ENCODE data around the gene KRT2. TPM values are rescaled to one million over a fixed set of nuclear protein-coding genes. Genes with fewer than 3 reads are reported as not detected.

KRT2 gene
- total and polyA plus RNA-seq, 2 donors (not counting 3 experiments of a cell fraction or from before 2014, with no cell fraction given): not detected

GRCh38 chr12:52679875-52680274 lies 27.9 kb upstream of the KRT2 start:
- no peaks in the 10 kb centered on the region for H3K4me1 ChIP-seq (ENCODE audit: control insufficient read depth, extremely low read depth, insufficient read depth, low read length)
- H2AFZ ChIP-seq (ENCODE audit: low read depth, low read length): no peak overlapping the region
- FAIRE-seq (no peak), DNase-seq (ENCODE audit: low read depth, low spot score) (no peak)
- H3K36me3 ChIP-seq (ENCODE audit: control insufficient read depth in 2 of 2, extremely low read depth in 1 of 2, insufficient read depth in 2 of 2, low read length in 2 of 2): no peaks in the 10 kb centered on the region
- H3K79me2 ChIP-seq (ENCODE audit: control insufficient read depth, insufficient read depth, low read length): no peaks in the 10 kb centered on the region
- no peaks in the 10 kb centered on the region for H3K27me3 ChIP-seq (ENCODE audit: control insufficient read depth in 2 of 2, insufficient read depth in 2 of 2, low read length in 2 of 2)
- H3K9ac ChIP-seq (replicated peaks; ENCODE audit: extremely low read depth, insufficient read depth, low read length): no peak overlapping the region
- no peak overlapping the region for H3K27ac ChIP-seq (ENCODE audit: insufficient read depth, low read depth, low read length)
- H3K9me3 ChIP-seq (replicated peaks; ENCODE audit: control insufficient read depth, insufficient read depth, low read length): no peaks in the 10 kb centered on the region
- no peak overlapping the region for H3K4me2 ChIP-seq (ENCODE audit: insufficient read depth, low read length)
- no TSS peak for BruUV-seq (replicated peaks)
- H3K9me1 ChIP-seq (replicated peaks; ENCODE audit: control insufficient read depth, extremely low read depth, insufficient read depth, low read length): no peaks in the 10 kb centered on the region
- H4K20me1 ChIP-seq (replicated peaks; ENCODE audit: control insufficient read depth, extremely low read depth, insufficient read depth, low read length): no peaks in the 10 kb centered on the region
- TF ChIP-seq POLR2AphosphoS5 (IDR thresholded peaks at IDR 0.05; ENCODE audit: insufficient read depth, low read depth, low read length): no peak
- TF ChIP-seq CTCF (IDR thresholded peaks at IDR 0.05; ENCODE audit: extremely low read depth in 1 of 2, insufficient read depth in 1 of 2, low read depth in 1 of 2, low read length in 2 of 2): no peak
- no peak for TF ChIP-seq JUN (IDR thresholded peaks at IDR 0.05; ENCODE audit: borderline replicate concordance, insufficient read depth, insufficient read length, low read depth)
- no peak for TF ChIP-seq EZH2 (IDR thresholded peaks at IDR 0.05; ENCODE audit: borderline replicate concordance, low read depth, low read length, severe bottlenecking)
- TF ChIP-seq POLR2A (IDR thresholded peaks at IDR 0.05; ENCODE audit: low read depth, low read length): no peak
- no peak for TF ChIP-seq GATA2 (IDR thresholded peaks at IDR 0.05; ENCODE audit: insufficient read depth, insufficient read length, low read depth, low read length)
- TF ChIP-seq MAX (IDR thresholded peaks at IDR 0.05; ENCODE audit: insufficient read depth, insufficient read length): no peak
- no peak for TF ChIP-seq FOS (IDR thresholded peaks at IDR 0.05; ENCODE audit: borderline replicate concordance, insufficient read depth, low read length)
- TF ChIP-seq MYC (IDR thresholded peaks at IDR 0.05; ENCODE audit: low read depth, low read length): no peak
- CTCF ChIA-PET: no interaction called here
- H3K4me3 ChIP-seq (replicated peaks in 1 of 3; ENCODE audit: insufficient read depth in 1 of 3, low read depth in 1 of 3, low read length in 3 of 3): no peak overlapping the region
- POLR2A ChIA-PET: no interaction called here
- intact Hi-C loops (cut with micrococcal nuclease): no loop called here
- dilution Hi-C loops (cut with MboI; ENCODE audit: extremely low pct_ligation_motif_present, low sequenced_read_pairs): no loop called here

Measured in endothelial cell of umbilical vein (primary cell).